DOHH2 (cell line): ENCODE results near the gene KIF26B.

Experiments used
- EZH2phosphoT487 ChIP-seq: fragments of 200-600 bp; sonication (generic); IDR thresholded peaks from 2 replicates; pipeline ENCODE4 v1.6.1; 2017; ENCODE audit warnings: borderline replicate concordance, mild to moderate bottlenecking, antibody characterized with exemption, low read length, moderate library complexity, mixed read lengths
- TF ChIP-seq, protein P1 (sequence below): fragments of 200-600 bp; sonication (generic); IDR thresholded peaks from one replicate; pipeline ENCODE4 v1.5.1; 2014; ENCODE audit warnings: antibody characterized with exemption, mild to moderate bottlenecking, low read depth, low read length; ENCODE audit not compliant: poor library complexity, severe bottlenecking

DNA sequence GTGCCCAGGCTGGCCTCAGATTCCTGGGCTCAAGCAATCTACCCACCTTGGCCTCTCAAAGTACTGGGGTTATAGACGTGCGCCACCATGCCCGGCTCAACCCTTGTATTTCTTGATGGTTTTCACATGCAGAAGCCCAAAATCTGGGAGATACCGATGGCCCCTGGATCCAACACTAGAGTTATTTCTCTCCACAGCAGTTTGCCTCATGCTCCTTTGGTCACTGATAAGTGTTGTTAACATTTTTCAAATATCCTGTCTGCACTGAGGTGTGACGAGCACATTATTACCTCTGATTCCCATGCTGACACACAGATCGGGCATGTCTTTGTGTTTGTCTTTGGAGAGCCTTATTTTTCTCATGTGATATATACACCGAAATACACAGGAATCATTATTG is 107.0 kb downstream of the KIF26B start:
- no peak for TF ChIP-seq EZH2phosphoT487
- TF ChIP-seq, protein P1, sequence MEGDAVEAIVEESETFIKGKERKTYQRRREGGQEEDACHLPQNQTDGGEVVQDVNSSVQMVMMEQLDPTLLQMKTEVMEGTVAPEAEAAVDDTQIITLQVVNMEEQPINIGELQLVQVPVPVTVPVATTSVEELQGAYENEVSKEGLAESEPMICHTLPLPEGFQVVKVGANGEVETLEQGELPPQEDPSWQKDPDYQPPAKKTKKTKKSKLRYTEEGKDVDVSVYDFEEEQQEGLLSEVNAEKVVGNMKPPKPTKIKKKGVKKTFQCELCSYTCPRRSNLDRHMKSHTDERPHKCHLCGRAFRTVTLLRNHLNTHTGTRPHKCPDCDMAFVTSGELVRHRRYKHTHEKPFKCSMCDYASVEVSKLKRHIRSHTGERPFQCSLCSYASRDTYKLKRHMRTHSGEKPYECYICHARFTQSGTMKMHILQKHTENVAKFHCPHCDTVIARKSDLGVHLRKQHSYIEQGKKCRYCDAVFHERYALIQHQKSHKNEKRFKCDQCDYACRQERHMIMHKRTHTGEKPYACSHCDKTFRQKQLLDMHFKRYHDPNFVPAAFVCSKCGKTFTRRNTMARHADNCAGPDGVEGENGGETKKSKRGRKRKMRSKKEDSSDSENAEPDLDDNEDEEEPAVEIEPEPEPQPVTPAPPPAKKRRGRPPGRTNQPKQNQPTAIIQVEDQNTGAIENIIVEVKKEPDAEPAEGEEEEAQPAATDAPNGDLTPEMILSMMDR, result no peak
